Stimulated activated CD8-positive, alpha-beta memory T cell treated with anti-CD3 and anti-CD28 coated beads, Interleukin-4, amount 100 ng/mL, for 4 hours (primary cell): ENCODE results near the gene ENPP7.

Experiments
- DNase-seq, 2 donors: peaks; one replicate each; pipeline ENCODE4 v3.0.0-alpha.2; 2020; ENCODE audit warnings: low read depth in 2 of 2, low spot score in 1 of 2

ENPP7 gene

DNA sequence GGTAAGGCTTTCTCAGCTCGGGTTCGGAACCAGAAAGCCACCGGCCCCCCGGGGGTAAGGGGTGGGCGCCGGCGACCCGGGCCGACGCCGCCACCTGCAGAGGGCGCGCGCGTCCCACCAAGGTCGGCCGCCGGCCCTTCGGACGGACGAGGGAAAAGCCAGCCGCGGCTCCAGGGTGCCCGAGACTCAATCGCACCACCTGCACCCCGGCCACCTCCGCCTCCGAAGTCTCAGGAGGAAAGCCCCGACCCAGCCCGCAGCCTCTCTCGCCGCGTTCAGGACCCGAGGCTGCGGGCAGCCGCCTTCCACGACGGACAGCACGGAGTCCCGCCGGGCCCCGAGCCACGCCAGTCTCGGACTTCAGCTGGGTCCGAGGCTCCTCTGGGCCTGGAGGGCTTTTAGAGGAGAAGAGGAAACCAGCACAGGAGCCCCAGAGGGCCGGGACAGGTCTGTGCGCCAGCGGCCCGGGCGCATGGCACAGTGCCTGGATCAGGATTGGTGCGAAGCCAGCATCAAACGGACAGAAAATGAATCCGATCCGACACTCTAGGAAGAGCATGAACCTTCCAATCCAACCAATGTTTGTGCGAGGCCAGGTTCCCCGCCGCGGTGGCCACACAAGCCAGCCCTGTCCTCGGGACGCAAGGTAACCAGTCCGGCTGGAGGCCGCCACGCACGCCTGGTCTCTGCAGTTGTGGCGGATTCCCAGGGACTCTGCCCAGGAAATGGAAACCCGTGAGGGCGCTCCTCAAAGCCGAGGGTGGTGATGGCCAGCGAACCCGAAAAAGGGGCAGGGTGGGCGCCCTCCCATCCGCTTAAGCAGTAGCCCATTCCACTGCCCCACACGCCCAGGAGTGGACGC is 59.4 kb downstream of the ENPP7 start:
- no peak for DNase-seq

DNA sequence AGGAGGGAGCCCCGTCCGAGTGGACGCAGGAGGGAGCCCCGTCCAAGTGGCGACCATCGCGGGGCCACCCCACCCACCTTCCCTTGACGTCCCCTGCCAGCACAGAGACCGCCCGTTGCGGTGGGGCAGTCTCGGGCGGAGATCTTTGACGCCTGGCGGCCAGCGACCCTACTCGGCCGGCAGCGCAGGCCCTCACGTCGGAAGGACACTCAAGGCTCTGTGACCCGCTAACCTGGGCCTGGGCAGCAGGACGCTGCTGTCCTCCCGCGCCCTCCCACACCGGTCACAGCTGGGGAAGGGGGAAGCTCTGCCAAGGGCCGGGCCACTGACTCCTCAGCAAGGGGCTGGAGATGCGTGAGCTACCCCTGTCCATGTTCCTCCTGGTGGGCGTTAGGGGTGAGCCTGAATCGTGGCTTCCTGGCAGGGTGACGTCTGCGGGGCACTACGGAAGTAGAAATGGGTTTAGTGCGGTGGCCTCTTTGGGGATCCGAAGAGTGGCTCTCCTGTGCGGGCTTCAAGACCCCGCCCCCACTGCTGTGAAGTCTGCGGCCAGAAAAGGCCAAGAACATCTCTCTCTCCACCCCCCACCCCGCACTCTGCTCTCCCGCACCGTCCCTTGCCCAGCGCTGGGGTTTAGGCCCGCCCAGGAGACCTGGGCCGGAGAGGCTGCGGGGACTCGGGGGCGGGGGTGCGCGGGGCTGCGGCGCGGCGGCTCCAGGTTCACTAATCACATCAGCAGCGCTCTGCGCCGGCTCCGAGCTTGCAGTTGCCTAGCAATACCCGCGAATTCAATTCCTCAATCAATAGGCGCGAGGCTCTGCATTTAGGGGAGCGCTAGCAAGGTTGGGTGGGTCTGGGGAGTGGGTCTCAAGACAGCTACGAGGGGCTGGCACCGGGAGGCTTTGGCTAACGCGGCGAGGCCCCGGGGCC is 60.3 kb downstream of the ENPP7 start:
- DNase-seq = no peak

DNA sequence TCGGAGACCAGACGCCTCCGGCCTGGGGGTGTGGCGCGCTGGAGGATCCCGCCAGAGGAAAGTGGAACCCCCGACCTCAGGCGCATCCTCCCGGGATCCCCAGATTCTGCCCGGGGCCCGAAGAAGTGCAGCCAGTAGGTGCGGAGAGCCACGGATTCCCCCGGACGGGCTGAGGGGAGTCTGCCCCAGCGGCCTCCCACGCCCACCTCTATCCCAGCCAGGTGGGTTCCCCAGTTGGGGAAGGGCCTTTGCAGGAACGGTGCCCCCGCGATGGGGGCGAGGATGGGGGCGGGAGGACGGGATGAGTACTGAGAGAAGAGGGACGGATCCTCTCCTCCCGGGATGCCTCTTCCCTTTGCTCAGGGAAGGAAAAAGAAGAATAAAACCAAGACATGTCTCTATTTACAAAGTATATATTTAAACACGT is 61.0 kb downstream of the ENPP7 start:
- DNase-seq = no peak
